Nephron progenitor cell (in vitro differentiated cells): Measurements from ENCODE around the gene MRPS25.

Experiments
- DNase-seq: peaks from one replicate; pipeline ENCODE4 v3.0.0; 2021
- H3K27ac Mint-ChIP-seq: 2 replicates; pipeline ENCODE4 v1.8.0; 2021; ENCODE audit warnings: mild to moderate bottlenecking, moderate library complexity, mixed read lengths
- H3K27me3 Mint-ChIP-seq: 2 replicates; pipeline ENCODE4 v1.8.0; 2021; ENCODE audit warnings: mild to moderate bottlenecking, low read depth, mixed read lengths; ENCODE audit not compliant: poor library complexity
- H3K36me3 Mint-ChIP-seq: 2 replicates; pipeline ENCODE4 v1.8.0; 2021; ENCODE audit warnings: low read depth, mixed read lengths
- H3K4me1 Mint-ChIP-seq: 2 replicates; pipeline ENCODE4 v1.8.0; 2021; ENCODE audit warnings: mixed read lengths
- H3K4me3 Mint-ChIP-seq: 2 replicates; pipeline ENCODE4 v1.8.0; 2021; ENCODE audit warnings: mild to moderate bottlenecking, moderate library complexity, mixed read lengths
- H3K9me3 Mint-ChIP-seq: 2 replicates; pipeline ENCODE4 v1.8.0; 2021; ENCODE audit warnings: mild to moderate bottlenecking, moderate library complexity, mixed read lengths
- TF ChIP-seq, protein P1 (sequence below): fragments of 200-600 bp; sonication (generic); IDR thresholded peaks from 2 replicates; pipeline ENCODE4 v1.5.0; 2021; ENCODE audit warnings: antibody characterized with exemption

Gene MRPS25

GRCh38 chr3:15023719-15024118, 41.4 kb downstream of the MRPS25 start:
- H3K27me3 Mint-ChIP-seq: no peaks in the 10 kb centered on the region
- no peaks in the 10 kb centered on the region for H3K9me3 Mint-ChIP-seq
- DNase-seq: no peak
- TF ChIP-seq, protein P1, sequence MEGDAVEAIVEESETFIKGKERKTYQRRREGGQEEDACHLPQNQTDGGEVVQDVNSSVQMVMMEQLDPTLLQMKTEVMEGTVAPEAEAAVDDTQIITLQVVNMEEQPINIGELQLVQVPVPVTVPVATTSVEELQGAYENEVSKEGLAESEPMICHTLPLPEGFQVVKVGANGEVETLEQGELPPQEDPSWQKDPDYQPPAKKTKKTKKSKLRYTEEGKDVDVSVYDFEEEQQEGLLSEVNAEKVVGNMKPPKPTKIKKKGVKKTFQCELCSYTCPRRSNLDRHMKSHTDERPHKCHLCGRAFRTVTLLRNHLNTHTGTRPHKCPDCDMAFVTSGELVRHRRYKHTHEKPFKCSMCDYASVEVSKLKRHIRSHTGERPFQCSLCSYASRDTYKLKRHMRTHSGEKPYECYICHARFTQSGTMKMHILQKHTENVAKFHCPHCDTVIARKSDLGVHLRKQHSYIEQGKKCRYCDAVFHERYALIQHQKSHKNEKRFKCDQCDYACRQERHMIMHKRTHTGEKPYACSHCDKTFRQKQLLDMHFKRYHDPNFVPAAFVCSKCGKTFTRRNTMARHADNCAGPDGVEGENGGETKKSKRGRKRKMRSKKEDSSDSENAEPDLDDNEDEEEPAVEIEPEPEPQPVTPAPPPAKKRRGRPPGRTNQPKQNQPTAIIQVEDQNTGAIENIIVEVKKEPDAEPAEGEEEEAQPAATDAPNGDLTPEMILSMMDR: no peak
- no peak overlapping the region for H3K27ac Mint-ChIP-seq
- no peaks in the 10 kb centered on the region for H3K4me1 Mint-ChIP-seq
- H3K4me3 Mint-ChIP-seq: no peak overlapping the region
- peaks cover 64% of the 10 kb centered on the region for H3K36me3 Mint-ChIP-seq

GRCh38 chr3:15023249-15023648, 41.9 kb downstream of the MRPS25 start:
- no peaks in the 10 kb centered on the region for H3K9me3 Mint-ChIP-seq
- no peak for DNase-seq
- H3K4me1 Mint-ChIP-seq: no peaks in the 10 kb centered on the region
- H3K27ac Mint-ChIP-seq: no peak overlapping the region
- no peak overlapping the region for H3K4me3 Mint-ChIP-seq
- TF ChIP-seq, protein P1: no peak
- no peaks in the 10 kb centered on the region for H3K27me3 Mint-ChIP-seq
- H3K36me3 Mint-ChIP-seq: peaks cover 62% of the 10 kb centered on the region

DNA sequence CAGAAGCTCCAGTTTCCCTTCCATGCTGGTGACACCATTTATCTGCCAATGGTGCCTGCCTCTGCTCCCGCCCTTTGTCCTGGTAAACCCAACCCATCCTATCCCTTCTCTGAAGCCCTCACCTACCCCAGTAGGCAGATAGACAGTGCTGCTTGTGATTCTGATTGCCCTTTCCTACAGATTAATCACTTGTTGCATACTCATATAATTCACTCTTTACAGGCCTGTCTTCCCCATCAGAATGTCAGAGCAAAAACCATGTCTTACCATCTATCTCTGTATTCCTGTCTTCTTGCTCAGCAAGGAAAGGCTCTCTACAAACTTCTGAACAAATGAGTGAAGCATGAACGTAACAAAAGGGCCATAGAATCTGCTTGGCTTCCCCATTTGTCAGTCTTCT, 47.9 kb downstream of the MRPS25 start:
- Mint-ChIP-seq H3K27me3 (no peaks in the 10 kb centered on the region), H3K36me3 (peaks cover 65% of the 10 kb centered on the region), H3K4me3 (no peak overlapping the region), H3K27ac (peak overlapping the region; percentile 30), H3K9me3 (no peaks in the 10 kb centered on the region), H3K4me1 (peaks cover 8% of the 10 kb centered on the region)
- no peak for DNase-seq
- TF ChIP-seq, protein P1: no peak

DNA sequence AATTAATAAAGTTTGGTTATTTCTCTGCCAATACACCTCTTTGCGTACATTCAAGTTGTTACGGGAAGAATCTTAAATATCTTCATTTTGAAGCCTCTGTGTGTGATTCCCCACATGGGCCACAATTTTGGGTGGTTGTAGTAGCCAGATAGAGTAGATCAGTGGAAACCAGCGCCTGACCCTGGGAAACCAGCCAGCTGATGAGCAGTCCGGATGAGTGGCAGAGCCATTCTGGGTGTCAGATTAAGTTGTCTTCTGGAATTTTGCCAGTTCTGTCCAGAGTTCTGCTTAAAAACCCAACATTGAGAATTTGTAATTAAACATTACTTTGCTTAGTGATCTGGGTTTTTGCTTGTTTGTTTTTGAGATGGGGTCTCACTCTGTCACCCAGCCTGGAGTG, 49.7 kb downstream of the MRPS25 start:
- no peak for DNase-seq
- Mint-ChIP-seq H3K4me1 (peaks cover 8% of the 10 kb centered on the region), H3K9me3 (no peaks in the 10 kb centered on the region), H3K4me3 (no peak overlapping the region), H3K27me3 (no peaks in the 10 kb centered on the region), H3K27ac (no peak overlapping the region), H3K36me3 (peaks cover 65% of the 10 kb centered on the region)
- TF ChIP-seq, protein P1: no peak

- H3K27ac Mint-ChIP-seq: no peak overlapping the region
- no peak overlapping the region for H3K4me3 Mint-ChIP-seq
- no peaks in the 10 kb centered on the region for H3K27me3 Mint-ChIP-seq
- H3K36me3 Mint-ChIP-seq: peaks cover 71% of the 10 kb centered on the region
- TF ChIP-seq, protein P1: no peak
- peaks cover 8% of the 10 kb centered on the region for H3K4me1 Mint-ChIP-seq
- no peak for DNase-seq
- no peaks in the 10 kb centered on the region for H3K9me3 Mint-ChIP-seq
Measured at GRCh38 chr3:15014606-15015328, 50.3 kb downstream of the MRPS25 start.

- TF ChIP-seq, protein P1: no peak
- Mint-ChIP-seq H3K36me3 (peaks cover 69% of the 10 kb centered on the region), H3K9me3 (no peaks in the 10 kb centered on the region), H3K4me3 (no peak overlapping the region), H3K27me3 (no peaks in the 10 kb centered on the region), H3K4me1 (peaks cover 8% of the 10 kb centered on the region), H3K27ac (no peak overlapping the region)
- no peak for DNase-seq
Measured at GRCh38 chr3:15011174-15011573, 53.9 kb downstream of the MRPS25 start.
